ENCODE data around the gene ABI3BP.

- TF ChIP-seq CTCF (IDR thresholded peaks at IDR 0.05 in 2 of 3, conservative IDR thresholded peaks at IDR 0.05 in 1 of 3; ENCODE audit: borderline replicate concordance in 1 of 3, insufficient read depth in 1 of 3, low read depth in 2 of 3, low read length in 2 of 3) (peak in 2 of 3 experiments; percentile 25 to 33; a peak in 4 of 6 replicates), CEBPB (IDR thresholded peaks at IDR 0.05; ENCODE audit: low read depth) (no peak), POLR2AphosphoS5 (IDR thresholded peaks at IDR 0.05; ENCODE audit: low read depth, low read length) (no peak), TCF7L2 (IDR thresholded peaks at IDR 0.05; ENCODE audit: borderline replicate concordance, extremely low read depth, insufficient read depth, insufficient read length) (no peak), SP1 (IDR thresholded peaks at IDR 0.05; ENCODE audit: low read depth) (no peak), ELF1 (IDR thresholded peaks at IDR 0.05; ENCODE audit: borderline replicate concordance, low read depth) (no peak)
Observed at GRCh38 chr3:100953103-100953502, 40.1 kb downstream of the ABI3BP start.
